Parathyroid adenoma (tissue), 2 donors: Measurements from ENCODE around the gene TMEM9B.

Experiments
- H2AFZ ChIP-seq: fragments of 300-600 bp; sonication (generic); one replicate; pipeline ENCODE4 v1.7.0; 2017; ENCODE audit warnings: antibody characterized with exemption, mild to moderate bottlenecking
- H3K27ac ChIP-seq: fragments of 300-600 bp; sonication (generic); one replicate; pipeline ENCODE4 v1.7.0; 2017
- H3K27me3 ChIP-seq: fragments of 300-600 bp; sonication (generic); one replicate; pipeline ENCODE4 v1.7.0; 2017; ENCODE audit warnings: low read length; ENCODE audit not compliant: control insufficient read depth, insufficient read depth
- H3K36me3 ChIP-seq: fragments of 300-600 bp; sonication (generic); one replicate; pipeline ENCODE4 v1.7.0; 2017; ENCODE audit warnings: low read length; ENCODE audit not compliant: control insufficient read depth, insufficient read depth
- H3K4me1 ChIP-seq: fragments of 300-600 bp; sonication (generic); one replicate; pipeline ENCODE4 v1.7.0; 2017; ENCODE audit warnings: control low read depth
- H3K4me2 ChIP-seq: fragments of 300-600 bp; sonication (generic); one replicate; pipeline ENCODE4 v1.7.0; 2017; ENCODE audit warnings: low read length
- H3K4me3 ChIP-seq: fragments of 300-600 bp; sonication (generic); one replicate; pipeline ENCODE4 v1.7.0; 2017; ENCODE audit warnings: low read depth, low read length
- H3K79me2 ChIP-seq: fragments of 300-600 bp; sonication (generic); one replicate; pipeline ENCODE4 v1.7.0; 2017; ENCODE audit warnings: control low read depth
- H3K9ac ChIP-seq: fragments of 300-600 bp; sonication (generic); one replicate; pipeline ENCODE4 v1.7.0; 2017; ENCODE audit warnings: mild to moderate bottlenecking
- H3K9me3 ChIP-seq: fragments of 300-600 bp; sonication (generic); one replicate; pipeline ENCODE4 v1.7.0; 2017; ENCODE audit warnings: low read length; ENCODE audit not compliant: control insufficient read depth
- CTCF ChIP-seq: fragments of 300-600 bp; sonication (generic); IDR thresholded peaks from one replicate; pipeline ENCODE4 v1.7.0; 2017; ENCODE audit warnings: antibody characterized with exemption, mild to moderate bottlenecking
- donor health status: primary hyperparathyroidism.

The TMEM9B gene

GRCh38 chr11:8928981-8929615 lies 35.1 kb downstream of the TMEM9B start:
- no peak for TF ChIP-seq CTCF
- Histone ChIP-seq H3K36me3 (no peaks in the 10 kb centered on the region), H3K4me3 (no peak overlapping the region), H3K9ac (no peak overlapping the region), H2AFZ (no peak overlapping the region), H3K27ac (no peak overlapping the region), H3K4me2 (no peak overlapping the region), H3K4me1 (no peaks in the 10 kb centered on the region), H3K79me2 (no peaks in the 10 kb centered on the region), H3K27me3 (no peaks in the 10 kb centered on the region), H3K9me3 (no peaks in the 10 kb centered on the region)

GRCh38 chr11:8928205-8928604 lies 36.0 kb downstream of the TMEM9B start:
- Histone ChIP-seq H3K9me3 (no peaks in the 10 kb centered on the region), H3K4me3 (no peak overlapping the region), H3K27ac (no peak overlapping the region), H3K9ac (no peak overlapping the region), H3K27me3 (no peaks in the 10 kb centered on the region), H3K79me2 (no peaks in the 10 kb centered on the region), H3K36me3 (no peaks in the 10 kb centered on the region), H2AFZ (no peak overlapping the region), H3K4me1 (no peaks in the 10 kb centered on the region), H3K4me2 (no peak overlapping the region)
- no peak for TF ChIP-seq CTCF

DNA sequence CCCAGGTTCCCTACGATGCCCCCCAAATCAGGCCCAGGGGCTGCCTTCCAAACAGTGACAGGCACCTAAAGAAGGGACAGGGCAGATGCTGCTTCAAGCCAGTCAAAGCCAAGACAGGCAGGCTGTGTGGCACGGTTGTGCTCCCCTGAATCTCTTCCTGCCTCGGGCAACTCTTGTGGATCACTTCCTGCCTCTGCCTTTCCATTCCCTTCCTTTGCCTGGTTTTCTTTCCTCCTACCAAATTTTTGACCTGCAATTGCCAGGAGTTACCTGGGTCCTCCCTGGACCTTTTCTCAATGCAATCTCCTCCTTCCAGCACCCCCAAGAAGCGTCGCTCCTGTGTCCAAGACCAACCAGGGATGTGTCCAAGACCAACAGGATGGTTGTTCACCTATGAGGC lies 37.0 kb downstream of the TMEM9B start:
- Histone ChIP-seq H3K27me3 (no peaks in the 10 kb centered on the region), H3K4me3 (no peak overlapping the region), H2AFZ (no peak overlapping the region), H3K36me3 (no peaks in the 10 kb centered on the region), H3K27ac (no peak overlapping the region), H3K79me2 (no peaks in the 10 kb centered on the region), H3K9ac (no peak overlapping the region), H3K4me2 (no peak overlapping the region), H3K9me3 (no peaks in the 10 kb centered on the region), H3K4me1 (no peaks in the 10 kb centered on the region)
- no peak for TF ChIP-seq CTCF

DNA sequence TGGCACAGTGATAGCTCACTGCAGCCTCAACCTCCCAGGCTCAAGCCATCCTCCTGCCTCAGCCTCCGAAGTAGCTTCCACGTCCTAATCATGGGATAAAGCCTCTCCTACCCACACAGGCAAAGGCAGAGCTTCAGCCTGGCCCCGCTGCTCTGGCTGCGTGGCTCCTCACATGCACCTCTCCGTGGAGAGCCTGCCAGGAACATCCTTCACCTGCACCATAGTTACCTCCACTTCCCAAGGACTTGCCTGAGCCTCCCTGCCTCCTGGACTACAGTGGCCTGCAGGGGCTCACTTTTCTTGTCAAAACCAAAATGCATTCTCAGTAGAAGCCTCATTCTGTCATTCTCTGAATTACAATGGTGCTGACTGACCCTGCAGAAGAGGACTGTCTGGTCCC lies 38.0 kb downstream of the TMEM9B start:
- Histone ChIP-seq H3K36me3 (no peaks in the 10 kb centered on the region), H3K4me1 (no peaks in the 10 kb centered on the region), H3K4me3 (no peak overlapping the region), H3K9ac (no peak overlapping the region), H2AFZ (no peak overlapping the region), H3K4me2 (no peak overlapping the region), H3K27me3 (no peaks in the 10 kb centered on the region), H3K79me2 (no peaks in the 10 kb centered on the region), H3K9me3 (no peaks in the 10 kb centered on the region), H3K27ac (no peak overlapping the region)
- no peak for TF ChIP-seq CTCF

DNA sequence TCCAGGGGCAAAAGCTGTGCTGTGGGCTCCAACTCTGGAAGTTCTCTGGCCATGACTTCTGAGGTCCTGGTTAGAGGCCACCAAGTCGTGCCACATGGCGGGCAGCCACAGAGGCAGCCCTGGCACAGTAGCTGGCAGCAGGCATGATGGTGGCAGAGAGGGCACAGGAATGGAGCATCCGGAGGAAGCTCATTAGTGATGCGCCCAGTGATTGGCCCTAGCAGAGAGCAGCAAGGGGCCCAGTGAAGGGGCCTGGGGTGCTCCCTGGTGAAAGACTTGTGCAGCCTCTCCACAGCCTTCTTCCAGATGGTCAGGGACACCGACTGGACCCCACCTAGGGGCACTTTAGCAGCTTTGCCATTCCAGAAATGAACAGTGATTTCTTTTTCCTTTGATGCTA lies 38.5 kb downstream of the TMEM9B start:
- TF ChIP-seq CTCF: no peak
- Histone ChIP-seq H3K27ac (no peak overlapping the region), H3K9ac (no peak overlapping the region), H3K36me3 (no peaks in the 10 kb centered on the region), H3K4me3 (no peak overlapping the region), H3K79me2 (no peaks in the 10 kb centered on the region), H3K4me2 (no peak overlapping the region), H2AFZ (no peak overlapping the region), H3K4me1 (no peaks in the 10 kb centered on the region), H3K9me3 (no peaks in the 10 kb centered on the region), H3K27me3 (no peaks in the 10 kb centered on the region)
